Psoas muscle (tissue), 8 donors: ENCODE data around the gene PHC3. TPM values are rescaled to one million over a fixed set of nuclear protein-coding genes. Genes with fewer than 3 reads are reported as not detected.
"Not testable (repeated sequence)": the region's sequence is repeated elsewhere in the genome, so short reads cannot be mapped to it uniquely, and the experiment has no call there.

ENCODE experiments used
- ATAC-seq, 4 donors: fragments of 200-7000 bp; cut with Tn5 transposase; one replicate each; pipeline ENCODE4 v1.9.1; 2020; ENCODE audit warnings: moderate library complexity in 3 of 4, mild to moderate bottlenecking in 2 of 4
- DNase-seq, 2 donors: peaks; one replicate each; pipeline ENCODE4 v3.0.0-alpha.2; 2020
- H3K27ac ChIP-seq: fragments of 200-600 bp; one replicate; pipeline ENCODE4 v1.8.0; 2022
- H3K27me3 ChIP-seq, 3 donors: fragments of 200-600 bp in 1 of 3; one replicate each; pipeline versions ENCODE4 v1.6.1 to v1.8.0; 2013 to 2022; ENCODE audit warnings: low read length in 2 of 3, mild to moderate bottlenecking in 2 of 3, moderate library complexity in 1 of 3; ENCODE audit not compliant: insufficient read depth in 3 of 3
- H3K36me3 ChIP-seq, 2 donors: fragments of 200-600 bp in 1 of 2; one replicate each; pipeline versions ENCODE4 v1.6.1 to v1.8.0; 2013 to 2022; ENCODE audit warnings: low read depth in 1 of 2, mild to moderate bottlenecking in 1 of 2, moderate library complexity in 1 of 2; ENCODE audit not compliant: insufficient read depth in 1 of 2
- H3K4me1 ChIP-seq: fragments of 200-600 bp; one replicate; pipeline ENCODE4 v1.8.0; 2022
- H3K4me3 ChIP-seq: fragments of 200-600 bp; one replicate; pipeline ENCODE4 v1.8.0; 2022; ENCODE audit warnings: mild to moderate bottlenecking
- H3K9me3 ChIP-seq: fragments of 200-600 bp; one replicate; pipeline ENCODE4 v1.8.0; 2022
- WGBS, 3 donors: extraction: QIAGEN DNeasy Blood & Tissue Kit; methylation state at CpG; one replicate each; pipeline versions ENCODE4 v1.1.6 to v1.1.7; 2013; 5-methylcytosine and 5-hydroxymethylcytosine counted together
- intact Hi-C, 2 donors: fragments of 100-400 bp; cut with DNase I; formaldehyde crosslinking; loops; one replicate each; pipeline versions ENCODE4 v1.11.0 to v1.14.2; 2022
- polyA plus RNA-seq, 3 donors: library from polyadenylated mRNA; stranded (reverse); fragments of 200-250 nt; gene quantifications; one replicate each; pipeline ENCODE4 v1.2.3, GENCODE V29; 2013
- total RNA-seq, 4 donors: library from RNA; stranded (reverse); fragmentation: NEBNext Ultra II Directional in 2 of 4; extraction: Animal tissue kit (Norgen Biotek cat#: 25700) in 2 of 4; gene quantifications; one replicate each; pipeline versions ENCODE4 v1.2.1 to v1.2.4, GENCODE V29; 2021 to 2023
- TF ChIP-seq, protein P1 (sequence below): fragments of 200-600 bp; IDR thresholded peaks from one replicate; pipeline ENCODE4 v1.8.0; 2022; ENCODE audit warnings: antibody characterized with exemption
- donor health status: healthy with polysubstance abuse.
- donor health status: DM: no; HTN: no; CAD: no; lungs with moderate emphysema.
- donor health status: Bipolar disorder and iron deficiency.
- donor health status: healthy.
- donor health status: DM: yes; HTN: yes; CAD: no.
- donor health status: DM: no; HTN: no; CAD: no.
- donor health status: DM: no; HTN: no; CAD: no.
- donor health status: DM: yes; HTN: yes; CAD: no.

Gene PHC3
- total and polyA plus RNA-seq, 7 donors = 4.0 to 41.7 (median 35.2) TPM

DNA sequence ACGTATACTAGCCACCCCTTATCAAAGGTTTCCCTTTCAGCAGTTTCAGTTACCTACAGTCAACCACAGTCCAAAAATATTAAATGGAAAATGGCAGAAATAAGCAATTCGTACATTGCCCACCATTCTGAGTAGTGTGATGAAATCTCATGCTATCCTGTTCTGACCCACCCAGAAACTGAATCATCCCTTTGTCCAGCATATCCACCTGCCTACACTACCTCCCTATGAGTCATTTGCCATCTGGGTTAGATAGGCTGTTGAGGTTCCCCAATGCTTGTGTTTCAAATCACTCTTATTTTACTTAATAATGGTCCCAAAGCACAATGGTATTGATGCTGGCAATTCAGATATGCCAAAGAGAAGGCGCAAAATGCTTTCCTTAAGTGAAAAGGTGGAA lies 15.3 kb upstream of the PHC3 start:
- intact Hi-C loops = no loop called here
- Histone ChIP-seq H3K27me3 (no peaks in the 10 kb centered on the region), H3K36me3 (no peaks in the 10 kb centered on the region), H3K4me3 (no peak overlapping the region), H3K9me3 (no peaks in the 10 kb centered on the region), H3K4me1 (no peaks in the 10 kb centered on the region), H3K27ac (no peak overlapping the region)
- ATAC-seq (no peak), DNase-seq (no peak)
- TF ChIP-seq, protein P1, sequence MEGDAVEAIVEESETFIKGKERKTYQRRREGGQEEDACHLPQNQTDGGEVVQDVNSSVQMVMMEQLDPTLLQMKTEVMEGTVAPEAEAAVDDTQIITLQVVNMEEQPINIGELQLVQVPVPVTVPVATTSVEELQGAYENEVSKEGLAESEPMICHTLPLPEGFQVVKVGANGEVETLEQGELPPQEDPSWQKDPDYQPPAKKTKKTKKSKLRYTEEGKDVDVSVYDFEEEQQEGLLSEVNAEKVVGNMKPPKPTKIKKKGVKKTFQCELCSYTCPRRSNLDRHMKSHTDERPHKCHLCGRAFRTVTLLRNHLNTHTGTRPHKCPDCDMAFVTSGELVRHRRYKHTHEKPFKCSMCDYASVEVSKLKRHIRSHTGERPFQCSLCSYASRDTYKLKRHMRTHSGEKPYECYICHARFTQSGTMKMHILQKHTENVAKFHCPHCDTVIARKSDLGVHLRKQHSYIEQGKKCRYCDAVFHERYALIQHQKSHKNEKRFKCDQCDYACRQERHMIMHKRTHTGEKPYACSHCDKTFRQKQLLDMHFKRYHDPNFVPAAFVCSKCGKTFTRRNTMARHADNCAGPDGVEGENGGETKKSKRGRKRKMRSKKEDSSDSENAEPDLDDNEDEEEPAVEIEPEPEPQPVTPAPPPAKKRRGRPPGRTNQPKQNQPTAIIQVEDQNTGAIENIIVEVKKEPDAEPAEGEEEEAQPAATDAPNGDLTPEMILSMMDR = no peak
- 90 to 93% (median 92%) methylated on average over 3 of the region's 3 CpGs for WGBS, 3 donors

DNA sequence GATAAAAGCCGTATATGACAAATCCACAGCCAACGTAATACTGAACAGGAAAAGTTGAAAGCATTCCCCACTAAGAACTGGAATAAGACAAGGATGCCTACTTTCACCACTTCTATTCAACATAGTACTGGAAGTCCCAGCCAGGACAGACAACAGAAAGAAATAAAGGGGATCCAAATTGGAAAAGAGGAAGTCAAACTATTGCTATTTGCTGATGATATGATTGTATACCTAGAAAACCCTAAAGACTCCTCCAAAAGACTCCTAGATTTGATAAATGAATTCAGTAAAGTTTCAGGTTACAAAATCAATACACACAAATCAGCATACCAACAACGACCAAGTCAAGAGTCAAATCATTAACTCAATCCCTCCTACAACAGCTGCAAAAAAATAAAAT lies 14.2 kb upstream of the PHC3 start:
- H3K4me3 ChIP-seq, DNase-seq, H3K4me1 ChIP-seq, H3K27ac ChIP-seq, intact Hi-C loops, H3K36me3 ChIP-seq, H3K9me3 ChIP-seq, H3K27me3 ChIP-seq, ATAC-seq: not testable (repeated sequence)
- 67 to 71% (median 68%) methylated on average over 3 of the region's 3 CpGs for WGBS, 3 donors

DNA sequence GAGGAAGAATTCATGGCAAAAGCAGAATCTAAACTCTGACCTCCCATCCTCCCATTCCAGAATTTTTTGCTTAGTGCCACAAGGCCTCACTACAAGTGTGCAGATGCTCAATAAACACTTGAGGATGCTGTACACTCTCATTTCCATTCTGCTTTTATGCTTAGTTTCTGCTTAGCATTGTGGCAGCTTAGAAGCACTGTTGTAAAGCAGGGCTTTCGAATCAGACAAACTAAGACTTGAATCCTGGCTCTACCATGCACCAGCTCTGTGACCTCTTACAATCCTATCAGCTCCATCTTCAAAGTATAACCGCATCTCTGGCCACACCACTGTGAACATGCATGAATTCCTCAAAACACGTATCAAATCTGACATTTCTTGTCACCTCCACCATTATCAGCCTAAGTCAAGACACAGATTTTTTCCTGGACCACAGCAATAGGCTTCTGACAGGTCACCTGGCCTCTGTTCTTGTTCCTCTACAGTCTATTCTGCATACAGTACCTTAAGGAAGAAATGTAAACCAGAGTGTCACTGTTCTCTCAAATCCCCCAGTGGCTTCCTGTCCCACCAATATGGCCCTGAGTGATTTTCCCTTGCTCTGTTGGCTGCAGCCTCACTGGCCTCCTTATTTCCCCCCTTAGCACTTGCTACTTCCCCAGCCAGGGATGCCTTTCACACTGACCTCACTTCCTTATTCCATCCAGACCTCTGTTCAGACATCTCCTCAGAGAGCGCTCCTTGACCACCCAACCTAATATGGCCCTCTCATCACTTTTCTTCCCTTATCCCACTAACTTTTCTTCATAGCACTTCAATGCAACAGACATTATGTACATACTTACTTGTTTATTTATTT lies 8.1 kb upstream of the PHC3 start:
- H3K36me3 ChIP-seq = no peaks in the 10 kb centered on the region
- H3K27me3 ChIP-seq = no peaks in the 10 kb centered on the region
- DNase-seq (no peak), ATAC-seq (peak in 1 of 4 donors; percentile 13)
- H3K4me1 ChIP-seq = no peaks in the 10 kb centered on the region
- H3K27ac ChIP-seq = no peak overlapping the region
- intact Hi-C loops = no loop called here
- 89 to 90% (median 89%) methylated on average over 4 of the region's 4 CpGs for WGBS, 3 donors
- TF ChIP-seq, protein P1 = no peak
- no peaks in the 10 kb centered on the region for H3K9me3 ChIP-seq
- no peak overlapping the region for H3K4me3 ChIP-seq

DNA sequence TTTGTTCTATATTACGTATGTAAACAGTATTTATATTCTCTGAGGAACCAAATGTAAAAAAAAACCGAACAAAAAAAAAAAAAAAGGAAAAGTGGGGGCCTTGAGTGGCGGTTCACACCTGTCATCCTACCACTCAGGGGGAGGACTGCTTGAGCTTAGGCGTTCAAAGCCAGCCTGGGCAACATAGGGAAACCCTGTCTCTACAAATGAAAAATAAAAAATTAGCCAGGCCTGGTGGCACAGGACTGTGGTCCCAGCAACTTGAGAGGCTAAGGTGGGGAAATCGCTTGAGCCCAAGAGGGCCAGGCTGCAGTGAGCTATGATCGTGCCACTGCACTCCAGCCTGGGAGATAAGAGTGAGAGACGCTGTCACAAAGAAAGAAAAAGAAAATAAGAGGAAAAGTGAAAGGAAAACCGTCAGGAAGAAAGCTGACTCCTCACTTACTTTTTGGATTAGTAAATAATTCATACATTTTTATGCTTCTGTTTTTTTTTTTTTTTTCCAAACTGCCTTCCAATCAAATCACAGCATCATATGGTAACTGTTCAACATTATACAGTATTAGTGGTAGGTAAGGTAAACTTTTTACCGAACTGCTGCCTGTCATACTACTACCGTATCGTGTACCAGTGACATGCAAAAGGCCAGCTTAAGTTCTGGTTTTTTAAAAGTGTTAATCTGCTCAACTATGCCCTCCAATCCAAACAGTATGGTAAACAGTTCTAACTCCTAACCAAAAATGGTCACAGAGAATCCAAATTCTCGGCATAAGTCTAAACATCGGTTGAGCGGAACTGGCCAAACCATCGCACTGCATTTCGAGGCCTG lies 1.2 kb downstream of the PHC3 start:
- DNase-seq = no peak
- peaks cover 2 to 33% of the 10 kb centered on the region in 2 donors for H3K36me3 ChIP-seq
- peak overlapping the region; percentile 93 for H3K27ac ChIP-seq
- TF ChIP-seq, protein P1 = no peak
- no peaks in the 10 kb centered on the region for H3K27me3 ChIP-seq
- WGBS, 3 donors = 14 to 16% (median 14%) methylated on average over 16 of the region's 16 CpGs
- ATAC-seq = peak in 3 of 4 donors; percentile 2 to 15 (median 14)
- intact Hi-C loops = loop anchor here in 1 of 2 donors (5.0 kb wide), 1 partner anchor 42 kb away; the partner anchor contains the start of gene PRKCI
- peaks cover 14% of the 10 kb centered on the region for H3K4me1 ChIP-seq
- no peaks in the 10 kb centered on the region for H3K9me3 ChIP-seq
- H3K4me3 ChIP-seq = peak overlapping the region; percentile 92

DNA sequence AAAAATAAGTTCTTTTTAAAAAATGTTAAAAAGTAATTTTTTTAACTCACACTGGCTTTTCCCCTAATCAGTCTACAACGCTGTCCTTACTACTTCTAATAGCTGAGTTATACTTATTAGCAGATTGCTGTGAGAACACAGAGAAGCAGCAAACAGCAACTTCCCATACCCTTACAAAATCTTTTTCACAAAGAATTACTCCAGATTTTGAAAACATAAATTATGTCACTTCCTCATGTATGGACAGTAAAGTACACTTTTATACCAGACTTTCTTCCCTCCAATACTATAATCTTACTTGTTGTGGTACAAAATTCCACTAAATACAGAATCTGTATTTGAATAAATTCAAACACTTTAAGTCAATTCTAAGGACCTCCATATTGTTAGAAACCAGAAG lies 2.1 kb downstream of the PHC3 start:
- H3K27me3 ChIP-seq = no peaks in the 10 kb centered on the region
- no peaks in the 10 kb centered on the region for H3K9me3 ChIP-seq
- intact Hi-C loops = loop anchor here in 1 of 2 donors (10.0 kb wide), 2 partner anchors 75 to 195 kb away; no protein-coding TSS in a partner anchor
- no peak for ATAC-seq
- H3K4me3 ChIP-seq = peak overlapping the region; percentile 92
- peaks cover 2 to 41% of the 10 kb centered on the region in 2 donors for H3K36me3 ChIP-seq
- H3K4me1 ChIP-seq = peaks cover 14% of the 10 kb centered on the region
- DNase-seq = no peak
- WGBS, 3 donors = 51 to 60% (median 53%) methylated on average over 1 of the region's 1 CpG
- TF ChIP-seq, protein P1 = no peak
- H3K27ac ChIP-seq = peak overlapping the region; percentile 93
